IMR-90 (cell line): ENCODE data around the gene CCDC137. TPM values are rescaled to one million over a fixed set of nuclear protein-coding genes. Genes with fewer than 3 reads are reported as not detected.

ENCODE experiments used
- ATAC-seq: fragments of 200-7000 bp; cut with Tn5 transposase; 2 replicates; pipeline ENCODE4 v1.9.1; 2020; ENCODE audit warnings: low read depth, mild to moderate bottlenecking, moderate library complexity
- BruUV-seq: library from RNA; stranded (reverse); fragments of 400-500 nt; replicated peaks from 2 replicates; lab custom pipeline; 2021; lab: Mats Ljungman, UMichigan
- CTCF ChIA-PET: fragments of 300-600 bp; formaldehyde crosslinking; extraction: SDS; loops from one replicate; lab custom pipeline; 2021; ENCODE audit warnings: antibody characterized with exemption; lab: Yijun Ruan, JAX
- POLR2A ChIA-PET: fragments of 300-600 bp; sonication (Branson Sonifier 250); formaldehyde crosslinking; loops from one replicate; lab custom pipeline; 2022; ENCODE audit warnings: antibody characterized with exemption; ENCODE audit not compliant: unreplicated experiment; lab: Charles Lee
- DNase-seq: peaks from one replicate; pipeline ENCODE4 v3.0.0; 2013
- H2AFZ ChIP-seq: replicated peaks from 2 replicates; pipeline ENCODE3; 2013; ENCODE audit warnings: low read length, mild to moderate bottlenecking; ENCODE audit not compliant: poor library complexity
- H2AK5ac ChIP-seq: 2 replicates; pipeline ENCODE4 v1.6.1; 2013; ENCODE audit warnings: low read depth, low read length, inconsistent platforms
- H2AK9ac ChIP-seq: replicated peaks from 2 replicates; pipeline ENCODE3; 2013; ENCODE audit warnings: mild to moderate bottlenecking, low read depth, low read length, moderate library complexity; ENCODE audit not compliant: poor library complexity
- H2BK120ac ChIP-seq: 2 replicates; pipeline ENCODE4 v1.6.1; 2013; ENCODE audit warnings: low read depth, low read length, inconsistent platforms
- H2BK15ac ChIP-seq: 3 replicates; pipeline ENCODE4 v1.6.1; 2013; ENCODE audit warnings: low read depth, low read length, inconsistent platforms
- H2BK20ac ChIP-seq: 2 replicates; pipeline ENCODE4 v1.6.1; 2013; ENCODE audit warnings: low read depth, mild to moderate bottlenecking, inconsistent platforms, low read length, moderate library complexity
- H2BK5ac ChIP-seq: 2 replicates; pipeline ENCODE4 v1.6.1; 2013; ENCODE audit warnings: mild to moderate bottlenecking, low read depth, low read length, inconsistent platforms; ENCODE audit not compliant: poor library complexity, severe bottlenecking
- H3K14ac ChIP-seq: replicated peaks from 2 replicates; pipeline ENCODE4 v1.6.1; 2013; ENCODE audit warnings: low read depth, low read length, inconsistent platforms
- H3K18ac ChIP-seq: 2 replicates; pipeline ENCODE4 v1.6.1; 2013; ENCODE audit warnings: low read depth, low read length, control low read depth
- H3K23ac ChIP-seq: 2 replicates; pipeline ENCODE4 v1.6.1; 2013; ENCODE audit warnings: low read depth, low read length, inconsistent platforms
- H3K27ac ChIP-seq: 2 replicates; pipeline ENCODE4 v1.5.1; 2013; ENCODE audit warnings: mild to moderate bottlenecking, control low read depth, low read length; ENCODE audit not compliant: insufficient read depth
- H3K27me3 ChIP-seq: 2 replicates; pipeline ENCODE4 v1.6.1; 2013; ENCODE audit warnings: low read length; ENCODE audit not compliant: control insufficient read depth, insufficient read depth
- H3K36me3 ChIP-seq: 2 replicates; pipeline ENCODE4 v1.6.1; 2013; ENCODE audit warnings: low read length, mixed read lengths; ENCODE audit not compliant: control insufficient read depth, insufficient read depth
- H3K4ac ChIP-seq: 2 replicates; pipeline ENCODE4 v1.6.1; 2013; ENCODE audit warnings: low read depth, low read length, inconsistent platforms
- H3K4me1 ChIP-seq: 2 replicates; pipeline ENCODE4 v1.6.1; 2013; ENCODE audit warnings: low read length, mixed read lengths; ENCODE audit not compliant: control insufficient read depth, insufficient read depth
- H3K4me2 ChIP-seq: 2 replicates; pipeline ENCODE4 v1.6.1; 2013; ENCODE audit warnings: low read depth, mild to moderate bottlenecking, control low read depth, low read length, moderate library complexity
- H3K4me3 ChIP-seq: 2 replicates; pipeline ENCODE4 v1.5.1; 2013; ENCODE audit warnings: low read depth, mild to moderate bottlenecking, control low read depth, low read length, moderate library complexity; ENCODE audit not compliant: insufficient read depth
- H3K56ac ChIP-seq: 2 replicates; pipeline ENCODE4 v1.6.1; 2013; ENCODE audit warnings: low read length, inconsistent platforms; ENCODE audit not compliant: insufficient read depth; ENCODE audit errors: extremely low read depth
- H3K79me1 ChIP-seq, 2 experiments: 2 replicates each; pipeline ENCODE4 v1.6.1; 2013; ENCODE audit warnings: low read length in 2 of 2, inconsistent platforms in 1 of 2, low read depth in 1 of 2
- H3K9ac ChIP-seq: 2 replicates; pipeline ENCODE4 v1.6.1; 2013; ENCODE audit warnings: low read depth, low read length, control low read depth
- H3K9me1 ChIP-seq: 2 replicates; pipeline ENCODE4 v1.6.1; 2013; ENCODE audit warnings: low read length, inconsistent platforms; ENCODE audit not compliant: insufficient read depth
- H3K9me3 ChIP-seq: 2 replicates; pipeline ENCODE4 v1.6.1; 2013; ENCODE audit warnings: low read length; ENCODE audit not compliant: control insufficient read depth, insufficient read depth
- H4K20me1 ChIP-seq: 2 replicates; pipeline ENCODE4 v1.6.1; 2013; ENCODE audit warnings: low read length, inconsistent platforms; ENCODE audit not compliant: insufficient read depth
- H4K5ac ChIP-seq: 2 replicates; pipeline ENCODE4 v1.6.1; 2013; ENCODE audit warnings: mild to moderate bottlenecking, low read depth, low read length, control low read depth
- H4K8ac ChIP-seq, 2 experiments: 2 replicates each; pipeline ENCODE4 v1.6.1; 2013; ENCODE audit warnings: low read depth in 2 of 2, low read length in 2 of 2, control low read depth in 1 of 2, inconsistent platforms in 1 of 2
- H4K91ac ChIP-seq: 2 replicates; pipeline ENCODE4 v1.6.1; 2013; ENCODE audit warnings: low read depth, low read length, inconsistent platforms; ENCODE audit not compliant: insufficient read depth
- BHLHE40 ChIP-seq: fragments of 150-350 bp; IDR thresholded peaks from 2 replicates; pipeline ENCODE4 v1.6.1; 2016; ENCODE audit warnings: mild to moderate bottlenecking, low read depth, low read length
- CEBPB ChIP-seq: IDR thresholded peaks from 2 replicates; pipeline ENCODE4 v1.6.1; 2012; ENCODE audit warnings: low read depth, low read length, improper control_type of control experiment
- CHD1 ChIP-seq: IDR thresholded peaks from 2 replicates; pipeline ENCODE4 v1.6.1; 2012; ENCODE audit warnings: low read depth, low read length, improper control_type of control experiment
- CTCF ChIP-seq: conservative IDR thresholded peaks from 2 replicates; pipeline ENCODE4 v1.5.1; 2012; ENCODE audit warnings: mild to moderate bottlenecking, low read depth, low read length, improper control_type of control experiment
- ELK1 ChIP-seq: fragments of 150-350 bp; IDR thresholded peaks from 2 replicates; pipeline ENCODE4 v1.6.1; 2016; ENCODE audit warnings: low read depth, mild to moderate bottlenecking, low read length, moderate library complexity, borderline replicate concordance
- FOS ChIP-seq: fragments of 150-350 bp; IDR thresholded peaks from 2 replicates; pipeline ENCODE4 v1.6.1; 2016; ENCODE audit warnings: low read depth, low read length
- MAFK ChIP-seq: IDR thresholded peaks from 2 replicates; pipeline ENCODE4 v1.6.1; 2012; ENCODE audit warnings: low read depth, low read length, improper control_type of control experiment
- MAZ ChIP-seq: IDR thresholded peaks from 2 replicates; pipeline ENCODE4 v1.6.1; 2012; ENCODE audit warnings: low read depth, mild to moderate bottlenecking, low read length, improper control_type of control experiment, moderate library complexity, borderline replicate concordance
- MXI1 ChIP-seq: IDR thresholded peaks from 2 replicates; pipeline ENCODE4 v1.6.1; 2012; ENCODE audit warnings: low read depth, mild to moderate bottlenecking, low read length, moderate library complexity, borderline replicate concordance
- NFE2L2 ChIP-seq: fragments of 150-350 bp; IDR thresholded peaks from 2 replicates; pipeline ENCODE4 v1.6.1; 2016; ENCODE audit warnings: low read depth, mild to moderate bottlenecking, low read length
- POLR2A ChIP-seq: IDR thresholded peaks from 2 replicates; pipeline ENCODE4 v1.6.1; 2012; ENCODE audit warnings: mild to moderate bottlenecking, low read depth, low read length
- RAD21 ChIP-seq: IDR thresholded peaks from 2 replicates; pipeline ENCODE4 v1.6.1; 2012; ENCODE audit warnings: low read length, improper control_type of control experiment
- RCOR1 ChIP-seq: IDR thresholded peaks from 2 replicates; pipeline ENCODE4 v1.6.1; 2012; ENCODE audit warnings: mild to moderate bottlenecking, low read length, improper control_type of control experiment; ENCODE audit not compliant: insufficient replicate concordance
- RFX5 ChIP-seq: IDR thresholded peaks from 2 replicates; pipeline ENCODE4 v1.8.0; 2012; ENCODE audit warnings: low read depth, mild to moderate bottlenecking, low read length, moderate library complexity
- SMC3 ChIP-seq: fragments of 150-350 bp; IDR thresholded peaks from 2 replicates; pipeline ENCODE4 v1.6.1; 2016; ENCODE audit warnings: low read depth, mild to moderate bottlenecking, antibody characterized with exemption, low read length, moderate library complexity
- USF2 ChIP-seq: fragments of 150-350 bp; IDR thresholded peaks from 2 replicates; pipeline ENCODE4 v1.6.1; 2017; ENCODE audit warnings: mild to moderate bottlenecking, antibody characterized with exemption, low read length, low read depth
- WGBS, 2 experiments: methylation state at CpG; one replicate each; pipeline versions ENCODE4 v1.1.5 to v1.1.7; 2013; ENCODE audit warnings: missing lambda C conversion rate in 2 of 2; ENCODE audit not compliant: insufficient read length in 1 of 2; ENCODE audit errors: extremely low coverage in 2 of 2; 5-methylcytosine and 5-hydroxymethylcytosine counted together
- dilution Hi-C: fragments of 300-500 bp; cut with HindIII; formaldehyde crosslinking; loops from one replicate; pipeline ENCODE4 v1.14.3; 2018; ENCODE audit warnings: low sequenced_read_pairs; ENCODE audit not compliant: unreplicated experiment
- in situ Hi-C: fragments of 300-500 bp; cut with MboI; formaldehyde crosslinking; loops from 3 replicates; pipeline ENCODE4 v1.14.3; 2019; ENCODE audit warnings: low sequenced_read_pairs, inconsistent platforms, mixed read lengths
- intact Hi-C: fragments of 100-400 bp; cut with micrococcal nuclease; formaldehyde crosslinking; loops from 2 replicates; pipeline ENCODE4 v1.10.0; 2022
- polyA plus RNA-seq, 3 experiments: library from polyadenylated mRNA; depleted of rRNA; stranded (reverse); fragments of >200 nt; gene quantifications; 2 replicates each; pipeline ENCODE4 v1.2.3, GENCODE V29; 2012; ENCODE audit warnings: low replicate concordance in 1 of 3
- total RNA-seq: library from RNA; depleted of rRNA; stranded (reverse); fragments of >200 nt; gene quantifications from 2 replicates; pipeline ENCODE4 v1.2.3, GENCODE V29; 2012

The CCDC137 gene
- total and polyA plus RNA-seq, 2 of the 4 experiments (the other 2 are of a cell fraction), result 7.5 to 18.4 TPM

GRCh38 chr17:81686614-81687013 is 20.1 kb downstream of the CCDC137 start:
- 94% methylated on average over 10 of the region's 20 CpGs; no CpG with 5 or more reads in 1 of the 2 experiments for WGBS, 2 experiments
- Histone ChIP-seq H3K4me3 (no peak overlapping the region), H4K91ac (no peak overlapping the region), H3K9me3 (no peaks in the 10 kb centered on the region), H3K79me1 (peaks cover 18 to 66% of the 10 kb centered on the region in 2 experiments; a peak in 3 of 4 replicates), H2AK9ac (peak overlapping the region; percentile 38), H4K8ac (no peak overlapping the region), H3K18ac (no peak overlapping the region), H3K9ac (no peak overlapping the region), H3K27me3 (no peaks in the 10 kb centered on the region), H3K4me1 (peaks cover 10% of the 10 kb centered on the region), H3K9me1 (peaks cover 6% of the 10 kb centered on the region; the same call in 1 of the 2 replicates), H3K23ac (no peak overlapping the region), H2BK120ac (no peak overlapping the region), H4K5ac (no peak overlapping the region), H3K56ac (no peak overlapping the region), H2BK5ac (no peak overlapping the region), H3K14ac (no peak overlapping the region), H2BK15ac (no peak overlapping the region), H3K4me2 (no peak overlapping the region), H3K27ac (no peak overlapping the region), H2AK5ac (no peak overlapping the region), H4K20me1 (peaks cover 74% of the 10 kb centered on the region), H3K36me3 (peaks cover 58% of the 10 kb centered on the region), H2AFZ (no peak overlapping the region), H3K4ac (no peak overlapping the region), H2BK20ac (no peak overlapping the region)
- POLR2A ChIA-PET, result no interaction called here
- intact Hi-C loops (no loop called here), in situ Hi-C loops (no loop called here), dilution Hi-C loops (no loop called here)
- ATAC-seq (no peak), DNase-seq (no peak)
- CTCF ChIA-PET, result no interaction called here
- TF ChIP-seq SMC3, result no peak
- no peak for TF ChIP-seq ELK1
- no peak for TF ChIP-seq MAZ
- no peak for TF ChIP-seq BHLHE40
- TF ChIP-seq CHD1, result no peak
- no peak for TF ChIP-seq RFX5
- TF ChIP-seq NFE2L2, result no peak
- TF ChIP-seq RCOR1, result no peak
- no peak for TF ChIP-seq MXI1
- TF ChIP-seq MAFK, result no peak
- TF ChIP-seq RAD21, result no peak
- TF ChIP-seq CEBPB, result no peak
- no peak for TF ChIP-seq CTCF
- no peak for TF ChIP-seq POLR2A
- TF ChIP-seq FOS, result no peak
- TF ChIP-seq USF2, result no peak
- no TSS peak for BruUV-seq
